RWPE1 (cell line): ENCODE measurements around the gene UBE2QL1.

ENCODE experiments used
- CTCF ChIA-PET: fragments of 350-600 bp; sonication (Branson Sonifier 250); formaldehyde crosslinking; extraction: SDS; loops from one replicate; lab custom pipeline; 2021; lab: Yijun Ruan, JAX
- POLR2A ChIA-PET: fragments of 400-600 bp; formaldehyde crosslinking; extraction: SDS; loops from one replicate; lab custom pipeline; 2020; ENCODE audit warnings: antibody characterized with exemption; ENCODE audit not compliant: low non-redundant PET; lab: Yijun Ruan, JAX
- DNase-seq: peaks from one replicate; pipeline ENCODE4 v3.0.0; 2012; ENCODE audit warnings: low spot score
- H3K27ac ChIP-seq: fragments of 450-650 bp; 2 replicates; pipeline ENCODE4 v1.5.1; 2017
- TF ChIP-seq, protein P1 (sequence below): fragments of 450-650 bp; conservative IDR thresholded peaks from 2 replicates; pipeline ENCODE4 v1.5.1; 2017; ENCODE audit warnings: low read depth, mild to moderate bottlenecking

Gene UBE2QL1

GRCh38 chr5:6522923-6523322 is 74.3 kb downstream of the UBE2QL1 start:
- TF ChIP-seq, protein P1, sequence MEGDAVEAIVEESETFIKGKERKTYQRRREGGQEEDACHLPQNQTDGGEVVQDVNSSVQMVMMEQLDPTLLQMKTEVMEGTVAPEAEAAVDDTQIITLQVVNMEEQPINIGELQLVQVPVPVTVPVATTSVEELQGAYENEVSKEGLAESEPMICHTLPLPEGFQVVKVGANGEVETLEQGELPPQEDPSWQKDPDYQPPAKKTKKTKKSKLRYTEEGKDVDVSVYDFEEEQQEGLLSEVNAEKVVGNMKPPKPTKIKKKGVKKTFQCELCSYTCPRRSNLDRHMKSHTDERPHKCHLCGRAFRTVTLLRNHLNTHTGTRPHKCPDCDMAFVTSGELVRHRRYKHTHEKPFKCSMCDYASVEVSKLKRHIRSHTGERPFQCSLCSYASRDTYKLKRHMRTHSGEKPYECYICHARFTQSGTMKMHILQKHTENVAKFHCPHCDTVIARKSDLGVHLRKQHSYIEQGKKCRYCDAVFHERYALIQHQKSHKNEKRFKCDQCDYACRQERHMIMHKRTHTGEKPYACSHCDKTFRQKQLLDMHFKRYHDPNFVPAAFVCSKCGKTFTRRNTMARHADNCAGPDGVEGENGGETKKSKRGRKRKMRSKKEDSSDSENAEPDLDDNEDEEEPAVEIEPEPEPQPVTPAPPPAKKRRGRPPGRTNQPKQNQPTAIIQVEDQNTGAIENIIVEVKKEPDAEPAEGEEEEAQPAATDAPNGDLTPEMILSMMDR = no peak
- DNase-seq = no peak
- CTCF ChIA-PET = interaction anchor here (0.8 kb wide), 1 partner anchor 1657 kb away, joined by 3 read pairs; no protein-coding TSS in a partner anchor
- POLR2A ChIA-PET = no interaction called here
- no peak overlapping the region for H3K27ac ChIP-seq

DNA sequence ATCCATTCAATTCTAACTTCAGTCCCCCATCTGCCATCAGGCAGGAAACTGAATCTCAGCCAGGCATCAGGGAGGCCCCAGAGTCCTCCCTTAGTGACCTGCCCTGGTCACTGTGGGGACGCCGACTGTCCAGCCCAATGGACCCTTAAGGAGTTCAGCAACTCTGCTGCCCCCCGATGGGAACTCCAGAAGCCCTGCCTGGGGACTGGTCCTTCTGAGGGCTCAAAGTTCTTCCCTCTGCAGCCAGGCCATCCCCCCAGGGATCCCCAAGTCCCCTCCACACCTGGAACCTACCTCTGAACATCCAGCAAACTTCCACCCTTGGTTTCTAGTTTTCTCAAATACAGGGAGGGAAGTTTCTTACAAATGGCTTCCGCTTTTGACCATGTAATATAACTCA is 76.8 kb downstream of the UBE2QL1 start:
- CTCF ChIA-PET = no interaction called here

GRCh38 chr5:6525910-6526309 is 77.3 kb downstream of the UBE2QL1 start:
- no peak overlapping the region for H3K27ac ChIP-seq
- TF ChIP-seq, protein P1 = no peak
- DNase-seq = no peak
- ChIA-PET CTCF (no interaction called here), POLR2A (no interaction called here)

More for the DNA sequence above, 76.8 kb downstream of the UBE2QL1 start:
- no peak for DNase-seq
- no peak overlapping the region for H3K27ac ChIP-seq
- POLR2A ChIA-PET = no interaction called here
- TF ChIP-seq, protein P1 = no peak

DNA sequence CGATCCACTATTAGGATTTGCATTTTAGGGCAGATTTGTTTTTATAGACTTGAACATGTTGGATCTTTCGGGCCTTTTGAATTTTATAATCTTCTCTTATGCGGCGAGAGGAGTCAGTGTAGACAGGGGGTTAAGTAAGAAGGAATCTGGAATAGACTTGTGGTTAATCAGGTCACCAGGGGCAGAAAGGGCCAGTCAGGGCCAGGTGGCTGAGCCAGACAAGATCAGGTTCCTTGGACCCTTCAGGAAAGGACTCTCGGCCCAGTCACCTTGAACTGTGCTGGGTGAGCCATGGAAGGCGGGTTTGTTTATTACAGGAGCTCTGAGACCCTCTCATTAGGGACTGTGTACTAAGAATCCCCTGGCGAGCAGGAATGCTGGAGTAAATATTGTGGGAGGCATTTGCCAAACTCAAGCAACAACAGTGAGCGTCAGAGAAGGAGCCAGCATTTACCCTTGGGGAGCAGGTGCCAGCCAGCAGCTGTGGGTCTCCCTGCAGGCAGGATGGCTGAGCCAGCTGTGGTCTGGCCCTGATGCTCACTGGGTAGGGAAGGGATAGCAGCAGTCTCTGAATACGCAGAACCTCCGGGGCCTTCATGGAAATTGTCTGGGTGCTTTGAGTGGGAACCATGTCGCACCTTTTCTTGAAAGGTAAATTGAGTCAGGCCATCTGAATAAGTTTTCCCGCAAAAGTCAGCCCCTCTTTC is 79.2 kb downstream of the UBE2QL1 start:
- H3K27ac ChIP-seq = no peak overlapping the region
- ChIA-PET POLR2A (no interaction called here), CTCF (no interaction called here)
- DNase-seq = no peak
- TF ChIP-seq, protein P1 = no peak

- no peak overlapping the region for H3K27ac ChIP-seq
- no peak for DNase-seq
- ChIA-PET CTCF (no interaction called here), POLR2A (no interaction called here)
- TF ChIP-seq, protein P1 = no peak
Observed at GRCh38 chr5:6535594-6535993, 86.9 kb downstream of the UBE2QL1 start.

- DNase-seq = no peak
- ChIA-PET POLR2A (no interaction called here), CTCF (no interaction called here)
- no peak overlapping the region for H3K27ac ChIP-seq
- TF ChIP-seq, protein P1 = no peak
Observed at GRCh38 chr5:6539060-6539459, 90.4 kb downstream of the UBE2QL1 start.
